DOHH2 (cell line): ENCODE data around the gene INTS2.

ENCODE experiments used
- H3F3A ChIP-seq: fragments of 200-600 bp; sonication (generic), shearing (Covaris generic); 2 replicates; pipeline ENCODE4 v1.6.0; 2016; ENCODE audit warnings: antibody characterized with exemption, mild to moderate bottlenecking; ENCODE audit not compliant: control insufficient read depth, insufficient read depth
- H3K27ac ChIP-seq: fragments of 200-600 bp; sonication (generic); 2 replicates; pipeline ENCODE4 v1.5.1; 2014; ENCODE audit warnings: low read depth, mild to moderate bottlenecking, low read length, moderate library complexity
- H3K27me3 ChIP-seq: fragments of 200-600 bp; sonication (generic); 2 replicates; pipeline ENCODE4 v1.6.1; 2014; ENCODE audit warnings: mild to moderate bottlenecking, low read length, mixed read lengths; ENCODE audit not compliant: control insufficient read depth
- H3K36me3 ChIP-seq: fragments of 200-600 bp; sonication (generic); 2 replicates; pipeline ENCODE4 v1.6.1; 2014; ENCODE audit warnings: mild to moderate bottlenecking, low read length, moderate library complexity, mixed read lengths; ENCODE audit not compliant: control insufficient read depth
- H3K4me1 ChIP-seq: fragments of 200-600 bp; sonication (generic); 2 replicates; pipeline ENCODE4 v1.6.1; 2014; ENCODE audit warnings: mild to moderate bottlenecking, low read length, mixed read lengths; ENCODE audit not compliant: control insufficient read depth
- H3K4me2 ChIP-seq: fragments of 200-600 bp; sonication (generic); 2 replicates; pipeline ENCODE4 v1.6.0; 2014; ENCODE audit warnings: mild to moderate bottlenecking, low read length, moderate library complexity
- H3K4me3 ChIP-seq: fragments of 200-600 bp; sonication (generic); 2 replicates; pipeline ENCODE4 v1.5.1; 2014; ENCODE audit warnings: mild to moderate bottlenecking, low read length, mixed read lengths
- H3K79me2 ChIP-seq: fragments of 200-600 bp; sonication (generic); 2 replicates; pipeline ENCODE4 v1.6.1; 2014; ENCODE audit warnings: mild to moderate bottlenecking, low read length, mixed read lengths; ENCODE audit not compliant: control insufficient read depth
- H3K9me2 ChIP-seq: fragments of 200-600 bp; sonication (generic); replicated peaks from 2 replicates; pipeline ENCODE4 v1.6.1; 2014; ENCODE audit warnings: mild to moderate bottlenecking, low read length, mixed read lengths; ENCODE audit not compliant: control insufficient read depth
- H3K9me3 ChIP-seq: fragments of 200-600 bp; sonication (generic); 2 replicates; pipeline ENCODE4 v1.6.1; 2014; ENCODE audit warnings: antibody characterized with exemption, low read length, mixed read lengths; ENCODE audit not compliant: control insufficient read depth, insufficient read depth
- H4K20me1 ChIP-seq: fragments of 200-600 bp; sonication (generic); 2 replicates; pipeline ENCODE4 v1.6.0; 2014; ENCODE audit warnings: low read depth, mild to moderate bottlenecking, antibody characterized with exemption, low read length, moderate library complexity; ENCODE audit not compliant: control insufficient read depth, insufficient read depth
- CTCF ChIP-seq: fragments of 200-600 bp; sonication (generic); IDR thresholded peaks from one replicate; pipeline ENCODE4 v1.5.1; 2014; ENCODE audit warnings: antibody characterized with exemption, mild to moderate bottlenecking, low read depth, low read length; ENCODE audit not compliant: poor library complexity, severe bottlenecking
- EZH2phosphoT487 ChIP-seq: fragments of 200-600 bp; sonication (generic); IDR thresholded peaks from 2 replicates; pipeline ENCODE4 v1.6.1; 2017; ENCODE audit warnings: borderline replicate concordance, mild to moderate bottlenecking, antibody characterized with exemption, low read length, moderate library complexity, mixed read lengths

INTS2 gene

GRCh38 chr17:61904094-61904710 is 23.6 kb downstream of the INTS2 start:
- TF ChIP-seq CTCF (no peak), EZH2phosphoT487 (no peak)
- Histone ChIP-seq H4K20me1 (no peaks in the 10 kb centered on the region), H3F3A (no peaks in the 10 kb centered on the region; the same call in 1 of the 2 replicates), H3K27me3 (no peaks in the 10 kb centered on the region), H3K9me3 (no peaks in the 10 kb centered on the region), H3K4me2 (no peak overlapping the region), H3K79me2 (no peaks in the 10 kb centered on the region), H3K27ac (no peak overlapping the region), H3K4me1 (no peaks in the 10 kb centered on the region), H3K9me2 (no peaks in the 10 kb centered on the region), H3K36me3 (peaks cover 68% of the 10 kb centered on the region), H3K4me3 (no peak overlapping the region)

- no peaks in the 10 kb centered on the region for H3K27me3 ChIP-seq
- H3K27ac ChIP-seq, result no peak overlapping the region
- peaks cover 65% of the 10 kb centered on the region for H3K36me3 ChIP-seq
- no peaks in the 10 kb centered on the region for H3K9me3 ChIP-seq
- H4K20me1 ChIP-seq, result no peaks in the 10 kb centered on the region
- H3K4me3 ChIP-seq, result no peak overlapping the region
- no peaks in the 10 kb centered on the region; the same call in 1 of the 2 replicates for H3F3A ChIP-seq
- H3K4me1 ChIP-seq, result no peaks in the 10 kb centered on the region
- H3K79me2 ChIP-seq, result no peaks in the 10 kb centered on the region
- no peak overlapping the region for H3K4me2 ChIP-seq
- no peak for TF ChIP-seq CTCF
- TF ChIP-seq EZH2phosphoT487, result no peak
- H3K9me2 ChIP-seq, result no peaks in the 10 kb centered on the region
Observed at GRCh38 chr17:61903251-61903650, 24.5 kb downstream of the INTS2 start.

GRCh38 chr17:61897548-61898180 is 30.1 kb downstream of the INTS2 start:
- no peak overlapping the region for H3K4me3 ChIP-seq
- no peaks in the 10 kb centered on the region for H3F3A ChIP-seq
- no peaks in the 10 kb centered on the region for H3K79me2 ChIP-seq
- H3K27me3 ChIP-seq, result no peaks in the 10 kb centered on the region
- H3K4me2 ChIP-seq, result no peak overlapping the region
- H4K20me1 ChIP-seq, result no peaks in the 10 kb centered on the region
- H3K36me3 ChIP-seq, result peaks cover 67% of the 10 kb centered on the region
- no peak overlapping the region for H3K27ac ChIP-seq
- no peaks in the 10 kb centered on the region for H3K9me3 ChIP-seq
- no peak for TF ChIP-seq EZH2phosphoT487
- no peak for TF ChIP-seq CTCF
- H3K4me1 ChIP-seq, result no peaks in the 10 kb centered on the region
- no peaks in the 10 kb centered on the region for H3K9me2 ChIP-seq
